Superior temporal gyrus (tissue), 1 donor: ENCODE data around the gene LRRC37A3.
"Not testable (repeated sequence)": the region's sequence is repeated elsewhere in the genome, so short reads cannot be mapped to it uniquely, and the experiment has no call there.

Experiments
- DNase-seq: peaks from one replicate; pipeline ENCODE4 v3.0.0-alpha.2; 2016; ENCODE audit errors: extremely low spot score

The LRRC37A3 gene

GRCh38 chr17:64926430-64926829, 7.2 kb upstream of the LRRC37A3 start:
- not testable (repeated sequence) for DNase-seq

GRCh38 chr17:64925244-64925643, 6.0 kb upstream of the LRRC37A3 start:
- not testable (repeated sequence) for DNase-seq

- not testable (repeated sequence) for DNase-seq
Observed at GRCh38 chr17:64923051-64923568, 3.8 kb upstream of the LRRC37A3 start.

DNA sequence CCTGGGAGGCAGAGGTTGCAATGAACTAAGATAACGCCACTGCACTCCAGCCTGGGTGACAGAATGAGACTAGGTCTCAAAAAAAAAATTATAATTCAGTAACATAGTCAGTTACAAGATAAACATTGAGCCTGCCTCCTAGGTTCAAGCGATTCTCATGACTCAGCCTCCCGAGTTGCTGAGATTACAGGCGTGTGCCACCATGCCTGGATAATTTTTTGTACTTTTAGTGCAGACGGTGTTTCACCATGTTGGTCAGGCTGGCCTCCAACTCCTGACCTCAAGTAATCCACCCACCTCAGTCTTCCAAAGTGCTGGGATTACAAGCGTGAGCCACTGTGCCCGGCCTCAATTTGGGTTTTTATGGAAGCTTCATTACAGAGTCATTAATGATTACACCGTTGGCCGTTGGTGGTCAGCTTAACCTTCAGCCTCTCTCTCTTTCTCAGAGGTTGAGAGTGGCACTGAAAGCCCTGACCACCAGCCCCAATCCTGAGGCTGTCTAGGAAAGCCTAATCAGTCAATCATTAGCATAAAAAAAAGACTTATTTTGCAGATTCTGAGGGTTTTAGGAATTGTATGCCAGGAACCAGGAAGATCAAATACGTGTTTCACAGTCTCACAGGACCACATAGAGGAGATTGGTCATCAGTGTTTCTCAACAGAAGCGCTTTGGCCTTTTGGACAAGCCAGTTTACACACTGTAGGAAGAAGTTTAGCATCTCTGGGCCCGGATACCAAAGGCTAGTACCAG, 1.3 kb upstream of the LRRC37A3 start:
- peak; percentile 15 for DNase-seq

GRCh38 chr17:64920026-64920418, 744 bp upstream of the LRRC37A3 start:
- peak; percentile 33 for DNase-seq

DNA sequence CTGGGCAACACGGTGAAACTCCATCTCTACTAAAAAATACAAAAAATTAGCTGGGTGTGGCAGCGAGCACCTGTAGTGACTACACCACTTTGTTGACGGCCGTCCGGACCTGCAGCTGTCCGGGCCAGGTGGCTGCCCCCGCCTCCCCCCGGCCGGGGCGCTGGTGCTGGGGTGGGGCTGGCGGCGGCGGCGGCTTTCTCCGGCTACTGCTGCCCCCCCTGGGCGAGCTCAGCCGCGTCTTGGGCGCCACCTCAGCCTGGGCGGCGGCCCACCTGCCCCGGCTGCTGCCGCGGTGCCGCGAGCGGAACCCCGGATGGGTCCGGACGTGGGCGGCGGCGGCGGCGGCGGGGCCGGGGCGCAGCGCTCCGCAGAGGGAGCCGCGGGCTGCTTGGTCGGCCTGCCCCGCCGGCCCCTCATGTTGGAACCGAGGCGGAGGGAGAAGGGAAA, 413 bp downstream of the LRRC37A3 start:
- DNase-seq: not testable (repeated sequence)

GRCh38 chr17:64917540-64917939, 1.7 kb downstream of the LRRC37A3 start:
- not testable (repeated sequence) for DNase-seq

DNA sequence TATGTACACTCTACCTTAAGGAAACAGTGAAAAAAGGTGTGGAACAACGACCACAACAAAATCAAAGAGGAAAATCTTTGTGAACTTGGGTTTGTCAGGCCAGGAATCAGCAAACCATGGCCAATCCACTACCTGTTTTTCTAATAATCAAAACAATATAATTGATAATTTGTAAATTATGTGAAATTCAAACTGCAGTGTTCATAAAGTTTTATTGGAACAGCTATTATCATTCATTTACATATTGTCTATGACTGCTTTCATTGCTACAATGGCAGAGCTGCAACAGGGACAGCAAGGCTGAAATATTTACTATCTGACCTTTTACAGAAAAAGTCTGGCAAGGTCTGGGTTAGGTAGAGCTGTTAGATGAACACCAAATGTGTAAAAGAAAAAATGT, 4.0 kb downstream of the LRRC37A3 start:
- not testable (repeated sequence) for DNase-seq

DNA sequence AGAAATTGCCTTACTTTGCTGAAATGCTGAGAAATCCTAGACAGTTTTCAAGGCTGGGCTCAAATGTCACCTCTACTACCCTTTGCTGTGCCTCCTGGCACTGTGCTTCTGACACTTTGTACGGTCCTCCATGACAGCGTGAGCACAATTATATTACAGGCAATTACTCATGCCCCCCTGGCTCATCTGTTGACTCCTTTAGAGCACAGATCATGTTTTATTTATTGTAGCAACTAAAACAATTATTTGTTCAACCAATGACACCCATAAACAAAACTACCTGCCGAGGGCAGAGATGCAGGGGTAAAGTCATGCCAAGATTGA, 9.1 kb downstream of the LRRC37A3 start:
- not testable (repeated sequence) for DNase-seq

GRCh38 chr17:64909511-64910190, 9.6 kb downstream of the LRRC37A3 start:
- not testable (repeated sequence) for DNase-seq

- not testable (repeated sequence) for DNase-seq
Observed at GRCh38 chr17:64904069-64904468, 15.2 kb downstream of the LRRC37A3 start.

DNA sequence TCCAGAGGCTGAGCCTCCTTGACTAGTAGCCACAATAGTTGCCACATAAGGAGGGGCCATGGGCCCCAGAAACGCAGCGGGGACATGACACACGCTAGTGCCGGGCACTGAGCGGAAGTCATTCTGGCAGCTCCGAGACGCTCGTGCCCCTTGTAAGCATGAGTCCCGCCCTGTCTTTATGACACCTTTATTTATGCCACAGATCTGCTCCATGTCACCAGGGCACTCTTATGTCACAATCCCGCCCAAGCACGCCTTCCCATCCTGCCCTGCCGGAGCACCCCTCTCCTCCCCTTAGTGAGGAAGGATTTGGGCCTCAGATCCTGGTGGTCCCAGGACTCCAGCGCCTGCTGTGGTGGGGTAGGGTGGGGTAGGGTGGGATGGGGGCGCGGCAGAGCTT, 22.1 kb downstream of the LRRC37A3 start:
- DNase-seq: not testable (repeated sequence)

- DNase-seq: not testable (repeated sequence)
Observed at GRCh38 chr17:64874210-64874609, 45.1 kb downstream of the LRRC37A3 start.

DNA sequence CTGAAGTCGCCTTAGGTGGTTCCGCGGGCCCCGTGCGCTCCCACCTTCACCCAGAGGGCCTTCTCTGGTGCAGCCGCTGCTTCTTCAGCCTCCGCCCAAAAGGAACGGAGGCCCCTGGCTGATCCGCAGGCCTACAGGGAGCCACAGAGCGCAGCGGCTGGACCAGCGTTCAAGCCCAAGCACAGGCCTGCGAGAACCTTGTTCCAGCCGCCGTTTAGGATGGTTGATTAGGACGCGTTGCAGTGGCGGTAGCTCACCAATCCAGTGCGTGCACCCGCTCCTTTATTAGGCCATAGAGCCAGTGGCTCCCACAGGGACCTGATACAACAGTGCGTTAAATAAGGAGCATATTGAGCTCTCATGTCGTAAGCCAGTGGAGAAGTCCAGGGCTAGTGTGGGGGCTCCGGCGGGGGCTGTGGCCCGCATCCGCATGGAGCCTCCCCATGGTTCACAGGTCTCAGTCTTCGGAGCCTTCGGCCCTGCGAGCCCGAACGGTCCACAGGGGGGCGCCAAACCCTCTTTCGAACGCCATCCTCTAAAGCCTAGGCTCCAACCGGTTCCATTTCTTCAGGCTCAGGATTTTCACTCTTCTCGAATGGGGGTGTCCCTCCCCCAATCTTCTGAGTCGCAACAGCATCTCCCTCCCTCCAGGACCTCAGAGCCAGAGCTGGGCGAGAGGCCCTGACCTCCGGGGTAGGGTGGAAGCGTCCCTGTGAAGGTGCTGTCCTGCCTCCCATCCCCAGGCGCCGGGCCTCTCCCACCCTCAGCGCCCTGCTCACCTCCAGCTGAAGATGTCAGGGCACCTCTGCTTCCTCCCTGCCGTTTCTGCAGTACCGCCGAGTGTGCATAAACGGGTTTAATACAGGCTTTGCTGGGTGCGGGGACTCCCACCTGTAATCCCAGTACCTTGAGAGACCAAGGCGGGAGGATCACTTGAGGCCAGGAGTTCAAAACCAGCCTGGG, 71.5 kb downstream of the LRRC37A3 start:
- DNase-seq: peak; percentile 71

DNA sequence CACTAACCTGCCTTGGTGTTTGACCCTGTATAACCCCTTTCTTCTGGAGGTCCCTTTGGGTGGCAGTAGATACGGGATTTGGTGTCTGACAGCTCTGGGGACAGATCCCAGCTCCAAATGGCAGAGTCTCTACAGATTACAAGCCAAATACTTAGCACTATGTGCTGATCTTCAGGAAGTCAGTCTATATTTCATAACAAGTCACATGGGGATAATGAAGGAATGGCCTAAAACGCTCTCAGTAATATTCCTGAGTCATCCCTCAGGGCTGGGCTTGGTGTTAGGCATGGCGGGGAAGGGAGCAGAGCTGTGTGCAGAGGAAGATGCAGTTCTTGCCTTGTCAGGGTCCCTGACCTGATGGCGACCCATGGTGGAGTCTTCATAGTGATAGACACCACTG, 72.4 kb downstream of the LRRC37A3 start:
- not testable (repeated sequence) for DNase-seq

GRCh38 chr17:64843918-64844317, 75.4 kb downstream of the LRRC37A3 start:
- not testable (repeated sequence) for DNase-seq

- not testable (repeated sequence) for DNase-seq
Observed at GRCh38 chr17:64842900-64843299, 76.4 kb downstream of the LRRC37A3 start.

DNA sequence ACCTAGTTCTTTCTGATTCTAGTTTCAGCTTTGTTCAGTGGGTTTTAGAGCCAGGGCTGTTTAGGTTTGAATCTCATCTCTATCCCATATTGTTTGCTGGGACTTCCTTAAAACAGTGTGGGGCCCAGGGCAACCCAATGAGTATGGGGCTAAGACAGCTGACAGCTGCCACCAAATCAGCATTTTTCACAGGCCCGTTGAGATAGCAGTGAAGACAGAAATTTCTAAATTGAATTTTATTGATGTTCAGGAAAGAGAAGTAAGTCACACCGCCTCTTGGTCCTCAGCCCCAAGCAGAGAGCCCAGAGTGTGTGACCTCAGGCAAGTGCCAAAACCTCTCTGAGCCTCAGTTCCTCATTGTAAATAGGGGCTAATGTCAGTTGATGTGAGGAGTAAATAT, 78.3 kb downstream of the LRRC37A3 start:
- not testable (repeated sequence) for DNase-seq

DNA sequence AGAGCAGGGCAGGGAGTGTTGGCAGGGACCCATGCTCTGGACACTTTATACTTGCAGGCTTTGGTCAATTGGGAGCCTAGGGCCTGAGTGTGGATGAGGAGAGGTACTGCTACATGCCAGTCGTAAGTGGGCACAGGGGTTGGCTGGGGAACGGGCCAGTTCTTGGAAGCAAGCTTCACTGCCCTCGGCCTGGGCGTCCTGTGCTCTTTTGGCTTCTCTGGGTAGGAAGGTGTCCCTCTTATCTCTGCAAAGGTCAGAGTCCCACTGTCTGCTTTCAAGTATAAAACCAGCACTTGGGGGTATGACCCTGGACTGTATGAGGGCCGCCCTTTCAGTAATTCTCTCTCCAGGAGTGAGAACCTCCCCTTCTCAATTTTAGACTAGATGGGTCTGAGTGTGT, 80.8 kb downstream of the LRRC37A3 start:
- DNase-seq: not testable (repeated sequence)

- peak; percentile 73 for DNase-seq
Observed at GRCh38 chr17:64837018-64837761, 82.1 kb downstream of the LRRC37A3 start.

DNA sequence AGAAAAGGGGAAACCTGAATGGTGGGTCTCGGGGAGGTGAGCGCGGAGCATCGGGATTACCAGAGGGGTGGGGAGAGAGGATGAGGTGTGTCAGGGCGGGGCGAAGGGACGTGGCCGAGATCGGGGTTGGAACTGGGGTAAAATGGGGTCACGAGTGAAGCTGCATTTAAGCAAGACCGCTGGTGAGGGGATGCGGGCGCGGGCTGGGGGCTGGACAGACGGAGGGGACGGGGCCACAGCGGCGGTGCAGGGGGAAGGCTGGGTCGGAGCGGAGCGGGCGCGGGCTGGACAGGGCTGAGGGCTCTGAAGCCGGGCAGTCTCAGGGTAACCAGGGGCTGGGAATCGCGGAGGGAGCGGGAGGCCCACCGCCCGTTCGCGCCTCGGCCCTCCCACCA, 82.7 kb downstream of the LRRC37A3 start:
- not testable (repeated sequence) for DNase-seq
